Measurements from ENCODE around the gene KISS1.
A peak's percentile ranks its signal among the peaks of the same experiment; 100 is the strongest.

Gene KISS1

DNA sequence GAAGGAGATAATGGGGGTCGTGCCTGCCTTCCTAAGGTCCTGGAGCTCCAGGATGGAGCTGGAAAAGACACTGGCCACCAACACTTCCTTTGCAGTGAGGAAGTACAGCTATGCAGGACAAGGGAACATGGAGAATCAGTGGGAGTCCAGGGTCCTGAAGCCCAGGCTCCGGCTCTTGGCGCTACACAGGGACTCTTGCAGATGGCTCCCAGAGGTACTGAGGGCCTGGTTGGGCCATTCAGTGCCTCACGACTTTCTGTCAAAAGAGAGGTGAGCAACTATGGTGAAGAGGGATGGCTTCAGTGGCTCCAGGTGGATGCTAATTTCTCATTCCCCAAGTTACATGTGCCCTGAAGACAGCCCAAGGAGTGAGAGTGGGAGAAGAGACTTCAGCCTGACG lies 42.6 kb downstream of the KISS1 start:
- DNase-seq = no peak

DNA sequence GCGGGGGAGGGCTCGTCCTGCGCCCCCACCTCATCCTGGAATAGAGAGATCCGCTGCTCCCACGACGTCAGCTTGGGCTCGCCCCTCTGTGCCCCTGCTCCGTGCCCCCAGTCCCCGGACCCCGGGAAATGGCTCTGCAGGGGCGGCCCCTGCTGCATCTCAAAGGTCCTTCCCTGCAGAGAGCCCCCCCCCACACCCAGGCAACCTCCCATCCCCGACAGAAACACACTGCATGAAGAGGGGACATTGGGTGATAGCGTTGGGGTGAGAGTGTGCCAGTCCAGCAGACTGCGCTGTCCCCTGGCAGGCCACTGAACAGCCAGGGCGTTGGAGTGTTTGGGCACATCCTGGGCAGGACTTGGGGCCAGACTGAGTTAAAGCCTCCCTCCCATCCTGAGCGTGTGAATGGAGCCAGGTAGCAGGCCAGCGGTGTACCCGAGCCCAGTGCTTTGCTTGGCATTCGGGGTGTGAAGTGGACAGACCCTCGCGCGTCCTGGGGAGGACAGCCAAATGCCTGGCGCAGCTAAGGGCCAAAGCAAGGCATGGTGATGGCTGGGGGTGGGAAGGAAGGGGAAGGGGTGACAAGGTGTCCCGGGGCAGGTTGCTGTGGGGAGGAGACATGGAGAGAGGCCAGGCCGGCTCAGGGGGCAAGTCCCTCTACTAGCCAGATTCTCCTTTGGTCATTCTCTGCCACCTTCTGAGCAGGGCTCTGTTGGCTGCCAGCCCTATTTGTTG lies 43.8 kb downstream of the KISS1 start:
- no peak for DNase-seq

DNA sequence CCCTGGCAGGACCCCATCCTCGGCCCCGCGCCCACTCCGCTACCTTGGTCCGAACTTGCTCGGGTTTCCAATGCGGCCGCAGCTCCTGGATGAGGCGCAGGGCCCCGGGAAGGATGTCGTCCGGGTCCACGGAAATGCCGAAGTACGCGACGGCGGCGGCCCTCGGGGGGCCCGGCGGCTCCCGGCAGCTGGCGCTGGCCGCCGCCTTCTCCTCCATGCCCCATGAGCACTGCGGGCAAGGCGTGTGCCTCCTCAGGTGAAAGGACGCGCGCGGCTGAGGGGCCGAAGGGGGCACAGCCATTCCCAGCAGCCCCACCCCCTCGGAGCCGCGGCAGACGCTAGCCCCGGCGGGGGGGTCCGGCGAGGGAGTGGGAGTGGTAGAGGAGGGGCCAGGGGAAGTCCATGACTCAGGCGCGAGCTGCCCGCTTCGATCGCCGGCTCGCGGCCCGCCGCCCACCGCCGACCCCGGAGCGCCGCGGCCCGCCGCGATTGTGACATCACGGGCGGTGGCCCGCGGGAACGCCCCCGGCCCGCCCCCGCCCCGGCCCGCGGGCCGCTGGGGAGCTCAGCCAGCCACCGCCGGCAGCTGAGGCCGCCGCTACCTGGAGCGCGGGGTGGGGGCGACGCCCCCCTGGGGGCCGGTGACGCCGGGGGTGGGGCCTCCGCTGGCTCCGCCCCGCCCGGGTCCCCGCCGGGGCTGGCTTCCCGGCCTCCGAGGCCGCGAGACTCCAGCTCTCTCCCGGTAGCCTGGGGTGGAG lies 44.6 kb downstream of the KISS1 start, which contains the start of gene ETNK2:
ETNK2 (minus strand) TSS at position 493 of the 758 bp plus-strand sequence; CDS start at position 301, 192 bp downstream.
- peak; percentile 60 for DNase-seq

DNA sequence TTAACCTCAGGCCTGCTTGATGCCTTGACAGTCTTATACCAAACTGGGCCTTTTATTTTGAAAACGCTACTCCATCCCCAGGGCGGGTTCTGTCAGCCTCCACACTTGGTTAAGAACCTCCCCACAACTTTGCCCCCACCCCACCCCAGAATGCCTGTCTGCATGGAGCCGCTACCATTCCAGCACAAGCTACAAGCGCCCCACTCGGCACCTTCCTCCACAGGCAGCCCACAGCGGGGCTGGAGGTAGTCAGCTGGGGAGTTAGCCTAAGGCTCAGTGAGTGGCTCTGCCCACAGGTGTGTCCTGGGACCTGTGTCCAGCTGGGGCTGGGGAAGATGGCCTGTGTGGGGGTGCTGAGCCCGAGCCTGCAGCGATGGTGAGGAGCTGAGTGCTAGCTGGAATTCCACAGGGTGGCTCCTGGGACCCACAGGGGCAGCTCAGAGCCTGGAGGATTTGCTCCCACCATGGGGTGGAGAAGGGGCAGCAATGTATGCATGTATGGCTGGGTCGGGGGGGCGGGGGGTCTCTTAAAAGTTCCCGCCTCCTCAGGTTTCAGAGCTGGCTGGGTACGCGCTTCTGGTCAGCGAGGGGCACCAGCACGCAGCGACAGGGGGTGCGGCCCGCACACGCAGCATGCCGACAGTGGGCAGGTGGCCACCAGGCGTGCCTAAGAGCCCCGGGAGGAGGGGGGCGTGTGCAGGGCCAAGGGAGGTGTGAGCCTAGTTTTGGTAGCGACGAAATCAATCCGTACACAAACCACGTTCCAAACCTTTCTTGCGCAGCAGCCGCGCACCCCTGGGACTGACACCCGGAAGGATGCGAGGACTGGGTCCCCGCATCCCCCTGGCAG lies 45.4 kb downstream of the KISS1 start:
- DNase-seq = no peak

DNA sequence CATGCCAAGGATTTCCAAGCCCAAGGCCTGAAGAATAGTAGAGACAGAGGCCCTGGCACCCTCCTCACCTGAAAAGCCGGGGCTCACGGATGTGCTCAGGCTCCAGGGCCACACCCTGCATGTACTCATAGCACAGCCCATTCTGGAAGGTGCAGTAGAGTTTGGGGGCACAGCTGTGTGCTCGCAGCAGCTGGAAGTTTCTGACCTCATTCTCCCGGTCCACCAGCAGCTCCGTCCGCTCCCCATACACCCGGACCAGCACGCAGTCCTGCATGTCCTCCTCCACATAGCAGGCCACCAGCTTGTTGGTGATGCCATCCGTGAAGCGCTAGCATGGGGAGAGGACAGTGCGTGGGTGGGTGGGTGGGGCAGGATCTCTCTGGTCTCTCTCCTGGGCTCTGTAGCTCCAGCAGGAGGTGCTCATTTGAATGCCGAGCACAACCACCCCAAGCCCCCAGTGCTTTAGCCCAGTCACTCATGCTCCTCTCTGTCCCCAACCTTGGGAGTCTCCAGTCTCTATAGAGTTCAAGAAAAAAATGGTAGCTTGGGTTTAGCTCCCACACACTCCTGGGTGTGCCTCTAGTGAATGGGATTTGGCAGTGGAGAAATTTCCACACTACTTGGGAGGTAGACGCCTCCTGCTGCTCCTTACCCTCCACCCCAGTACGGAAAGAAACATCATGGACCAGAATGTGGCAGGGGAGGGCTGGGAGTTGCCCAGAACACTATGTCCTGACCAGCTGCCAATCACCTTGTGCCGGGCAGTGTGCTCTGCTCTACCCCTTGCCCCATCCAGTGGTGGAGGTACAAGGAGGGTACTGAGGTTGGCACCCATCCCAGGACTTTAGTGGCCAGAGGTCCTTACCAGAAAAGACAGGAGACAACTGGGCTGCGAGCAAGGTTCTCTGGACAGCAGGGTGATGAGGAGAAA lies 46.4 kb downstream of the KISS1 start:
- DNase-seq = no peak

DNA sequence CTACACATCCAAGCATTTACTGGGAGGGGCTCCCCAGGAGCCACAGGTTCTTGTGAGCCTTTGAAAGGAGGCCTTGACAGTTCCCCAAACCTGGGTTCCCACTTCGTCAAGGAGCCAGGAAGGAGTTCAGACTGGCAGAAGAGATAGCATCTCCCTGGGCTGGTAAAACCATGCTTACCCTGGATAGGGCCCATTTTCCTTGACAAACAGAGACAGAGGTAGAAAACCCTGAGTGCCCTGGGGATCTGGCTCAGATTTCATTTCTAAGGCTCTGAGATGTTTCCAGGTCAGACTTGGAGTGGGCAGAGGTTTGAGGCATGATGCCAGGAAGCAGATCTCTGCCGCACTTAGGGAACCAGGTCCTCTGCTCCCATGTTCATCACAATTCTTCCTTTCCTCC lies 47.2 kb downstream of the KISS1 start:
- no peak for DNase-seq

DNA sequence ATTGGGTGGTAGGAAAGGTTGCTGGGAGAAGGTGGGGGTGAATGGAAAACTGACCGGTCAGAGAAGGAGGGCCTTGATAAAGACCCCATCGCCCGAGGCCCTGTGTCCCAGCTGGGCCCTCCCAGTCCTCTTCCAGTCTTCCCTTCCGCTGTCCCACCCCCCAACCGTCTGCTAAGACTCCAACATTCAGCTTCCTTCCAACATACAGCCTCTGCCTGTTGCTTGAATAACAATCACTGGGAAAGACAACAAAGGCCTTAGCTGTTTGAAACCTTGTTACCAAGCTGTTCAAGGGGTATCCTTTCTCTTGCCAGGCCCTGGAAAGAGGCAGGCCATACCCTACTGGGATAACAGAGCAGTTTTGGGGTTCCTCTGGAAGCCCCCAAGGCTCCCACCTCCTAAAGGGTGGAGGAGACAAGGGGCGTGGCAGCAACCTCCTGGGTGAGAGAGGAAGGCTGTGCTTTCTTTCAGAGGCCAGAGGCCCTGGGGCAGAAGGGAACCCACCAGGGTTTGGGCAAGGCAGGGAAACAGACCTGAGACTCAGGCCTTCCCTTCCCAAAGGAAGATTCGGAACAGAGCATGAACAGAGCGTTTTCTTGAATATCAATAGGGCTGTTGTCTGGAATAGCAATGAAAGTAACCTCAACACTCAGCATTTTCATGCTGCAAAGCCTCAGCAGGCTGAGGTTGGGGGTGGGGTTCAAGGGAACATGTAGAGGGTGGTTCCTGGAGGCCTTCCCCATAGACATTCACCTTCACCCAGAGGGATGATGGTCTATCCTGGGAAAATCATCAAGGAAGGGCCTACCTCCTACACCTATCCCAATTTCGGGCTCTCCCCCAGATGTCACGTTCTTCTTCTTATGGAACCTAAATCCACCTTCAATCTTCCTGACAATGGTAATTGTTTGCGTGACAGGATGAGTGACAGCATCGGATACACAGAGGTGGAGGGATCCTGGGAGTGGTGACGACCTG lies 48.6 kb downstream of the KISS1 start:
- DNase-seq = no peak

DNA sequence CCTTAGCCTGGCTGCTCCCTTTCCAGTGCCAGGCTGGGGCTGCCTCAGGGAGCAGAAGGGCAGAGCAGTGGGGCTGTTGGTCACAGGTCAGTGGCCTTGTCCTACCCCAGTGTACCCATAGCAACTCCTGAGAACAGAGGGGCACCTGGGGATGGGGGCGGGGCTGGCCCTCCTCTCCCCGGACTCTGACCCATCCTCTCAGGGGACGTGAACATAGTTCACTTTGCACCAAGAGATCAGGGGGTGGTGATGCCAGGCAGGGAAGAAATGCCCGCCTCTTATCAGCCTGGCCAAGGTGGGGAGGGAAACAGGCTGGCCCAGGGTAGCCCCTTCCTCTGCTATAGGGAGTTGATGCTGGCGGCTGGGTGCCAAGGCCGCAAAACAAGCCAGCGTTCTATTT lies 49.3 kb downstream of the KISS1 start:
- no peak for DNase-seq

DNA sequence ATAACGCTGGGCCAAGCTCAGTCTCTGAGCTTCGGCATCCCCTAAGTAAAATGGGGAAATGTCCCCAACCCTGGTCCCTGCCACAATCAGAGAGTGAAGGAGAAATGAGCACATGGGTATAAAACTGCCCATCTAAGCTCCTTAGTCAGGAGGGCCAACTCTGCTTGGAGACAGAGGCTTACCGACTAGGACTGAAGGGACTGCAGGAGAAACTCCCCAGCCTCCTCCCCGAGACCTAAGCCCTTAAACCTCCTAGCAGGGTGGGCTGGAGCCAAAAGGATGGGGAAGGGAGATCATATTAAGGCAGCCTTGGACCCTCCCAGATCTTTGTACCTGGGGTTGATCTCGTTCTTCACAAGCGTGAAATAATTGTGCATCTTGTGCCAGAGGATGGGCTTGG lies 50.0 kb downstream of the KISS1 start:
- DNase-seq = no peak

DNA sequence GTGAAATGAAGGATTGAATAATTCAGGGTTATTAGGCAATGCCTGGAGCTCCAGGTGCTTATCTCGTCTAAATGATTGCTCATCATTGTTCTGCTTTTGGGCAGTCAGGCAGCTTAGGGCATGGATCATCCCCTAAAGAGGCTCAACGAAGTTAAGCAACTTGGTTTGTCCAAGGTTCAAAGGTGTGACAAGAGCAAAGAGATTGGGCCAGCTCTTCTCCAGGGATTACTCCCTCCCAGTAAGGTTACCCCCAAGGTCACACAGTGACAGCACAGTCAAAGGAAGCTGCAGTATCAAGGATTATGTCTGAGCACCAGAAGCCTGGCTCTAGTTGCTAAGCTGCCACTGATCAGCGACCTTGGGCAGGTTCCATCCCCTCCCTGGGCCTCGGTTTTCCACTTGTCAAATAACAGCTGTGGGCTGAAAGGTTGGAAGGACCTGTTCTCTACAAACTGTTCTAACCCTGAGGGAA lies 51.2 kb downstream of the KISS1 start:
- DNase-seq = no peak

DNA sequence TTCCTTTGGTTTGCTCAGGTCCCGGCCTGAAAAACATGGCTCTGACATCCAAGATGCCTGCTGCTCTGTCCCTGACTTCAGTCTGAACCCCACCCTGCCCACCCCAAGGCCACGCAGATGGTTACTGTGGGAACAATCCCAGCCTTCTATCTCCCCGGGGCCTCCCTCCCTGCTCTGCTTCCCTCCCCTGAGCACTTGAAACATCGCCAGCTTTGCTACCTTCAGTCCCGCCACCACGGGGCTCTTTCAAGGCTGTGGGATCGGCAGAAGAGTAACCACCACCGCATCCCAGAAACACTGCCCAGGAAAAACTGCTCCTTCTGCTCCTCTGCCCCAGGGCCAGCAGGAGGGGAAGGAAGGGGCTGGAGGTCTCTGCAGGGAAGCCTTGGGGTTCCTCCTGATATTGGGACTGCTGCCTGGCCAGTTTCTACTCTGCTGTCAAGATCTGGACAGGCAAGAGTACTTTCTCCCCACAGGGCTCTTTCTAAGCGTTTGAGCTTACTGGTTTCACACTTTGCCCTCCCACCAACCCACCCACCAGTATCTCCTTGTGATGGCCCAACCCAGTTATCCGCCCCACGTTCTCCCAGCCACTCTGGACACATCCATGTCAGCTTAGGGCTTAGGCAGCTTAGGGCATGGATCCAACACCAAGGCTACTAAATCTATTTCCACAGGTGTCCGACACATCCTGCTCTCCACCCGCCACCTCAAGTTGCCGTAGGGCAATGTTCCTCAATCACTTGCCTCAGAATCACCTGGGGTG lies 52.8 kb downstream of the KISS1 start:
- DNase-seq = no peak

DNA sequence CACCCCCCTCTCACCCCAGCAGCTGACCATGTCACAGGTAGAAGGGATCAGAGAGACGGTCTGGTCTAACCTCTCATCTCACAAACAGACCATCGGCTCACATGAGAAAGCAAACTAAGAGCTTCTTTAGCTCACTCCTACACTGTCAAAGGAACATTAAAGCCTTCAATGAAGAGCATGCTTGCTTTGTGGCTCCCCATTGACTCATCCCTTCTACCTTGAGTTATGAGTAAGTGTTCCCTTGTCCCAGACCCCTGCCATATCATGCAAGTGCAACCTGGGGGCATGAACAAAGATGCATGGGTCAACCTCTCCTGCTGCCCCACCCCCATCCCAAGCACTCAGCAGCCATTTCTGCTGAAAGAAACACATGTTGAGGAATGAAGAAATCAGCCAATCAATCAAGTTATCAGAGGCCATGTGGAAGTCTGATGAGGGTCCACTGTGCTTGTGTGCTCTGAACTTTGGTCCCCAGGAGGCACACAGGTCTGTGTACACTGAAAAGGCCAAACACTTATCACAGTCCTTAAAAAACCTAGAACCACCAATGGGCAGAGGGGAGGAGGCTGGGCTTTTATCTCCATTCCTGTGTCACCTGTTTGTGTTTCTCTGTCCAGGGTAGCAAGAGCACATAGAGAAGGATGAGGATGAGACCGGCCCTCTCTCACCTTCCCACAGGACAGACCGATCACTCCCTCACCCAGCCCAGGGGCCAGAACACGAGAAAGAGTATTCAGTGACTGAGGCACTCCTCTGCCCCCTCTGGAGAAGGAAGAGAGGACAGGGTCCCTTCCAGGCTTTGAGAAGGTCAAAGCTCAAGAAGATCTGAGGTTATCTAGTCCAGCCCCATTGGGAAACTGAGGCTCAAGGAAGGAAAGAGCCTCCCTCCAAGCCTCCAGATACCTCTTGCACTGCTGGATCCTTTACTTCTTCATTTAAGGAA lies 54.0 kb downstream of the KISS1 start:
- no peak for DNase-seq

DNA sequence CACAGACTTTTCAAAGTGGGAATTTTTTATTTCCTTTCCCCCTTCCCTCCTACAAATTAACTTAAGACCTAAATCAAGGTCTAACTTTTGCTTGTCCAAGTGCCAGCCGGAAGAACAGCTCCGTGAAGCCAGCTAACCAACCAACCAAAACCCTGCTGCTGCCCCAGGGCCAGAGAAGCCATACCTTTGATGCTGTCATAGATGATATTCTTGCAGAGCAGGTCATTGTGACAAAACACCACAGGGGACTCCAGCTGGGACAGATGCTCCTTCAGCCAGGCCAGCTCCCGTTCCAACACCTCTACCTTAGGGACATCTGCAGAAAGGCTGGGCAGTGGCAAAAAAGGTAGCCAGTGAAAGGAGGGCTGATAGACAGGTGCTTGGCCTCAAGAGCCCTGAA lies 55.2 kb downstream of the KISS1 start:
- no peak for DNase-seq

Data from fibroblast of skin of right biceps (primary cell).